H1 (cell line): ENCODE results near the gene DGKI. TPM values are rescaled to one million over a fixed set of nuclear protein-coding genes. Genes with fewer than 3 reads are reported as not detected.

Experiments
- CTCF ChIA-PET: fragments of 300-600 bp; sonication (Branson Sonifier 250); formaldehyde crosslinking; loops from one replicate; lab custom pipeline; 2021; ENCODE audit not compliant: partially characterized antibody; lab: Charles Lee
- POLR2A ChIA-PET: fragments of 300-600 bp; sonication (Branson Sonifier 250); formaldehyde crosslinking; loops from one replicate; lab custom pipeline; 2021; ENCODE audit warnings: inconsistent platforms; ENCODE audit not compliant: partially characterized antibody; lab: Charles Lee
- DNase-seq, 2 experiments: peaks; one replicate each; pipeline versions ENCODE4 v3.0.0 to v3.0.0-alpha.2; 2010 to 2022; ENCODE audit warnings: low spot score in 2 of 2, low read depth in 1 of 2, mixed read lengths in 1 of 2
- FAIRE-seq: peaks from 2 replicates; lab custom pipeline; 2011; peaks lifted over from hg19 to GRCh38; lab: Jason Lieb, UNC
- H2AFZ ChIP-seq: 2 replicates; pipeline ENCODE4 v1.8.1; 2012; ENCODE audit warnings: low read length, inconsistent platforms
- H2AK5ac ChIP-seq: 2 replicates; pipeline ENCODE4 v1.6.1; 2013; ENCODE audit warnings: low read depth, low read length
- H2BK120ac ChIP-seq: replicated peaks from 2 replicates; pipeline ENCODE3; 2013; ENCODE audit warnings: low read depth, low read length, inconsistent platforms
- H2BK12ac ChIP-seq: 2 replicates; pipeline ENCODE4 v1.6.1; 2013; ENCODE audit warnings: low read depth, low read length
- H2BK15ac ChIP-seq: 2 replicates; pipeline ENCODE4 v1.6.1; 2013; ENCODE audit warnings: low read length
- H2BK20ac ChIP-seq: 2 replicates; pipeline ENCODE4 v1.6.1; 2013; ENCODE audit warnings: low read length
- H2BK5ac ChIP-seq: 2 replicates; pipeline ENCODE4 v1.6.1; 2013; ENCODE audit warnings: low read depth, low read length
- H3K14ac ChIP-seq: 2 replicates; pipeline ENCODE4 v1.6.1; 2013; ENCODE audit warnings: inconsistent platforms; ENCODE audit not compliant: insufficient read length
- H3K18ac ChIP-seq: 2 replicates; pipeline ENCODE4 v1.6.1; 2013; ENCODE audit warnings: low read length; ENCODE audit errors: extremely low read depth
- H3K23ac ChIP-seq: 2 replicates; pipeline ENCODE4 v1.6.1; 2013; ENCODE audit warnings: inconsistent platforms; ENCODE audit not compliant: insufficient read length
- H3K23me2 ChIP-seq: 2 replicates; pipeline ENCODE4 v1.6.1; 2013; ENCODE audit warnings: low read depth, low read length
- H3K27ac ChIP-seq: 2 replicates; pipeline ENCODE4 v1.6.1; 2011; ENCODE audit warnings: low read depth, low read length, inconsistent platforms
- H3K27me3 ChIP-seq, 4 experiments: replicated peaks in 1 of 4; 1 replicate in 1 of 4; 2 replicates in 3 of 4; pipeline versions ENCODE4 v1.6.1 to v1.8.1; 2011 to 2013; ENCODE audit warnings: low read length in 3 of 4, mild to moderate bottlenecking in 3 of 4, inconsistent platforms in 2 of 4, mixed read lengths in 2 of 4, moderate library complexity in 1 of 4; ENCODE audit not compliant: control insufficient read depth in 3 of 4, insufficient read depth in 3 of 4; ENCODE audit errors: extremely low read depth in 1 of 4
- H3K36me3 ChIP-seq, 4 experiments: 2 replicates each; pipeline versions ENCODE4 v1.6.1 to v1.8.1; 2011 to 2013; ENCODE audit warnings: mild to moderate bottlenecking in 4 of 4, low read length in 3 of 4, moderate library complexity in 2 of 4, control low read depth in 1 of 4, inconsistent platforms in 1 of 4; ENCODE audit not compliant: insufficient read depth in 4 of 4, control insufficient read depth in 2 of 4
- H3K4ac ChIP-seq: replicated peaks from 2 replicates; pipeline ENCODE3; 2013; ENCODE audit warnings: low read length, low read depth, mixed read lengths, inconsistent platforms; ENCODE audit not compliant: insufficient read length
- H3K4me1 ChIP-seq, 4 experiments: replicated peaks in 1 of 4; 1 replicate in 1 of 4; 2 replicates in 3 of 4; pipeline versions ENCODE4 v1.6.1 to v1.8.1; 2011 to 2013; ENCODE audit warnings: low read length in 3 of 4, inconsistent platforms in 2 of 4, mixed read lengths in 1 of 4; ENCODE audit not compliant: insufficient read depth in 4 of 4, control insufficient read depth in 3 of 4
- H3K4me2 ChIP-seq, 2 experiments: 2 replicates each; pipeline versions ENCODE4 v1.6.1 to v1.8.1; 2011 to 2013; ENCODE audit warnings: low read depth in 2 of 2, low read length in 2 of 2, control low read depth in 1 of 2, inconsistent platforms in 1 of 2, mild to moderate bottlenecking in 1 of 2; ENCODE audit not compliant: insufficient read depth in 1 of 2
- H3K4me3 ChIP-seq, 4 experiments: fragments of 200-600, 300-600 bp in 1 of 4; sonication (generic), shearing (Covaris generic), sonication (Bioruptor Twin) in 1 of 4; 2 replicates each; pipeline versions ENCODE4 v1.5.1 to v1.8.1; 2011 to 2016; ENCODE audit warnings: low read length in 4 of 4, low read depth in 3 of 4, control low read depth in 2 of 4, inconsistent platforms in 2 of 4, mild to moderate bottlenecking in 2 of 4, mixed read lengths in 1 of 4, moderate library complexity in 1 of 4; ENCODE audit not compliant: insufficient read depth in 2 of 4; ENCODE audit errors: extremely low read depth in 1 of 4
- H3K56ac ChIP-seq: replicated peaks from 2 replicates; pipeline ENCODE3; 2013; ENCODE audit warnings: low read depth, mild to moderate bottlenecking, mixed read lengths, low read length, inconsistent platforms; ENCODE audit not compliant: insufficient read length
- H3K79me1 ChIP-seq: 2 replicates; pipeline ENCODE4 v1.6.1; 2013; ENCODE audit warnings: low read depth, low read length, control low read depth
- H3K79me2 ChIP-seq, 2 experiments: 2 replicates each; pipeline versions ENCODE4 v1.6.1 to v1.8.1; 2012 to 2013; ENCODE audit warnings: low read length in 2 of 2, mild to moderate bottlenecking in 2 of 2, inconsistent platforms in 1 of 2; ENCODE audit not compliant: insufficient read depth in 2 of 2, control insufficient read depth in 1 of 2
- H3K9ac ChIP-seq, 4 experiments: replicated peaks in 1 of 4; 1 replicate in 1 of 4; 2 replicates in 3 of 4; pipeline versions ENCODE4 v1.6.1 to v1.8.1; 2011 to 2013; ENCODE audit warnings: low read depth in 3 of 4, low read length in 3 of 4, control low read depth in 2 of 4, mild to moderate bottlenecking in 2 of 4, moderate library complexity in 2 of 4, inconsistent platforms in 1 of 4; ENCODE audit errors: extremely low read depth in 1 of 4
- H3K9me3 ChIP-seq, 2 experiments: 2 replicates each; pipeline versions ENCODE4 v1.6.1 to v1.8.1; 2012 to 2013; ENCODE audit warnings: mild to moderate bottlenecking in 2 of 2, moderate library complexity in 2 of 2, control low read depth in 1 of 2, inconsistent platforms in 1 of 2, low read depth in 1 of 2, low read length in 1 of 2, mixed read lengths in 1 of 2; ENCODE audit not compliant: insufficient read depth in 2 of 2
- H4K20me1 ChIP-seq, 2 experiments: replicated peaks in 1 of 2; 2 replicates each; pipeline versions ENCODE3 to v1.8.1; 2011 to 2013; ENCODE audit warnings: inconsistent platforms in 2 of 2, low read length in 2 of 2, mild to moderate bottlenecking in 1 of 2; ENCODE audit not compliant: insufficient read depth in 2 of 2, control insufficient read depth in 1 of 2
- H4K5ac ChIP-seq: 2 replicates; pipeline ENCODE4 v1.6.1; 2013; ENCODE audit warnings: low read length, low read depth, mixed read lengths, inconsistent platforms; ENCODE audit not compliant: insufficient read length
- H4K8ac ChIP-seq: 2 replicates; pipeline ENCODE4 v1.8.0; 2013; ENCODE audit warnings: mild to moderate bottlenecking, moderate library complexity, low read length, inconsistent platforms; ENCODE audit not compliant: insufficient read depth; ENCODE audit errors: extremely low read depth
- H4K91ac ChIP-seq: replicated peaks from 2 replicates; pipeline ENCODE3; 2013; ENCODE audit warnings: low read length, mixed read lengths, inconsistent platforms; ENCODE audit not compliant: insufficient read length
- CEBPB ChIP-seq: IDR thresholded peaks from 2 replicates; pipeline ENCODE4 v1.6.1; 2012; ENCODE audit warnings: low read depth, low read length
- HDAC6 ChIP-seq: IDR thresholded peaks from one replicate; pipeline ENCODE4 v1.7.1; 2012; ENCODE audit warnings: low read depth, mild to moderate bottlenecking, inconsistent platforms, low read length, moderate library complexity
- JUND ChIP-seq: IDR thresholded peaks from 2 replicates; pipeline ENCODE4 v1.6.1; 2011; ENCODE audit warnings: mild to moderate bottlenecking, improper control_type of control experiment, low read length
- KDM1A ChIP-seq: fragments of 200-600, 300-600 bp; sonication (generic); IDR thresholded peaks from 2 replicates; pipeline ENCODE4 v1.7.1; 2016; ENCODE audit warnings: mild to moderate bottlenecking, low read length, borderline replicate concordance
- SAP30 ChIP-seq: fragments of 300-600 bp; sonication (generic); IDR thresholded peaks from 2 replicates; pipeline ENCODE4 v1.7.1; 2012; ENCODE audit warnings: low read length, moderate library complexity, mild to moderate bottlenecking, inconsistent platforms; ENCODE audit not compliant: insufficient read depth, insufficient replicate concordance
- WGBS, 2 experiments: shearing (Covaris generic) in 1 of 2; methylation state at CpG; one replicate each; pipeline versions ENCODE4 v1.1.6 to v1.1.7; 2013 to 2015; ENCODE audit warnings: low lambda C conversion rate in 2 of 2, mixed read lengths in 2 of 2, inconsistent platforms in 1 of 2, low coverage in 1 of 2, missing lambda C conversion rate in 1 of 2; ENCODE audit not compliant: insufficient replicate concordance in 2 of 2, insufficient coverage in 1 of 2, insufficient read length in 1 of 2; ENCODE audit errors: extremely low coverage in 1 of 2, missing lambda C conversion rate in 1 of 2; 5-methylcytosine and 5-hydroxymethylcytosine counted together
- polyA plus RNA-seq, 7 experiments: library from polyadenylated mRNA; depleted of rRNA in 3 of 7; stranded (reverse) in 5 of 7; unstranded in 2 of 7; fragments of >200 nt in 5 of 7; fragments of 200-250 nt in 2 of 7; gene quantifications; 1 replicate in 5 of 7; 2 replicates in 1 of 7; 4 replicates in 1 of 7; pipeline versions ENCODE4 v1.2.1 to v1.2.3, GENCODE V29; 2011 to 2013; ENCODE audit warnings: missing spikeins in 2 of 7, mixed read lengths in 2 of 7
- total RNA-seq: library from RNA; stranded (reverse); fragmentation: NEBNext Ultra II Directional; extraction: Animal tissue kit (Norgen Biotek cat#: 25700); gene quantifications from 2 replicates; pipeline ENCODE4 v1.2.1, GENCODE V29; 2021
- TF ChIP-seq, protein P1 (sequence below): IDR thresholded peaks from 2 replicates; pipeline ENCODE4 v1.6.1; 2012; ENCODE audit warnings: inconsistent platforms

Gene DGKI
- total and polyA plus RNA-seq, 2 of the 8 experiments (the other 6 are each of a cell fraction or from before 2014, with no cell fraction given) = 0.20 to 0.71 TPM

DNA sequence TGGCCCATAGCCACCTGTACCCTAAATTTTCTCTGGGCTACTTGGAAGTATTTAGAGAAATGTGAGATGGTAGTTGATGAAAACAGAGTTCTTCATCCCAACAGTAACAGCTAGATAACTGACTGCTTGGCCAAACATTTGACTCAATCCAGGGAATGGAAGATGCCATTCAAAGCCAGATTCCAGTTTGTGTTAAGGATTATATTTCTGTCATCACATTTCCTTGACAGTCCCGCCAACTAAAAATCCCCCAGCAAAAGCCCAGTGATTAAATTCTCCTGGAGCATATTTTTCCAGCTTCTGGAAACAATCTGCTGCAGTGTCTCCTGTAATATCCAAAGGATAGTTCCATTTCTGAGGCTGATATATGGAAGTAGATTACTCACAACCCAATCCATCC lies 457.9 kb downstream of the DGKI start:
- TF ChIP-seq, protein P1, sequence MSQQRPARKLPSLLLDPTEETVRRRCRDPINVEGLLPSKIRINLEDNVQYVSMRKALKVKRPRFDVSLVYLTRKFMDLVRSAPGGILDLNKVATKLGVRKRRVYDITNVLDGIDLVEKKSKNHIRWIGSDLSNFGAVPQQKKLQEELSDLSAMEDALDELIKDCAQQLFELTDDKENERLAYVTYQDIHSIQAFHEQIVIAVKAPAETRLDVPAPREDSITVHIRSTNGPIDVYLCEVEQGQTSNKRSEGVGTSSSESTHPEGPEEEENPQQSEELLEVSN = no peak
- TF ChIP-seq HDAC6 (no peak), JUND (no peak), CEBPB (no peak), KDM1A (no peak), SAP30 (no peak)
- TF ChIP-seq, all 59 proteins: peak for 0
- Histone ChIP-seq H3K9ac (no peak overlapping the region), H4K20me1 (no peaks in the 10 kb centered on the region), H4K91ac (no peak overlapping the region), H3K79me2 (no peaks in the 10 kb centered on the region), H3K9me3 (no peaks in the 10 kb centered on the region), H3K4me3 (no peak overlapping the region), H2BK5ac (no peak overlapping the region), H2BK120ac (no peak overlapping the region), H3K4ac (no peak overlapping the region), H2BK15ac (no peak overlapping the region), H4K5ac (no peak overlapping the region), H2AK5ac (no peak overlapping the region), H2BK12ac (no peak overlapping the region), H2BK20ac (no peak overlapping the region), H3K23me2 (no peaks in the 10 kb centered on the region; the same call in 1 of the 2 replicates), H3K79me1 (no peaks in the 10 kb centered on the region), H3K23ac (no peak overlapping the region), H3K36me3 (no peaks in the 10 kb centered on the region), H3K56ac (no peak overlapping the region), H3K27me3 (no peaks in the 10 kb centered on the region), H3K4me1 (peaks cover 0 to 5% (median 3%) of the 10 kb centered on the region in 4 experiments; a peak in 2 of 7 replicates), H3K27ac (no peak overlapping the region), H4K8ac (no peak overlapping the region), H3K18ac (no peak overlapping the region), H3K14ac (no peak overlapping the region), H2AFZ (no peak overlapping the region), H3K4me2 (no peak overlapping the region)
- POLR2A ChIA-PET = no interaction called here
- WGBS, 2 experiments = 86% methylated on average over 1 of the region's 1 CpG; no CpG with 5 or more reads in 1 of the 2 experiments
- CTCF ChIA-PET = interaction anchor here (1.1 kb wide), 1 partner anchor 11 kb away, joined by 3 read pairs; no protein-coding TSS in a partner anchor
- DNase-seq (no peak), FAIRE-seq (no peak)
